Lower leg skin (tissue), 3 donors: ENCODE data around the gene DCAF17.

ENCODE experiments used
- CTCF ChIP-seq, 3 donors: fragments of 450-650 bp; IDR thresholded peaks; one replicate each; pipeline ENCODE4 v1.5.1; 2016; ENCODE audit warnings: antibody characterized with exemption in 3 of 3, mild to moderate bottlenecking in 3 of 3, moderate library complexity in 2 of 3
- POLR2A ChIP-seq, 2 donors: fragments of 450-650 bp; IDR thresholded peaks; one replicate each; pipeline ENCODE4 v1.6.1; 2016 to 2017; ENCODE audit warnings: antibody characterized with exemption in 2 of 2, mild to moderate bottlenecking in 1 of 2, moderate library complexity in 1 of 2

GRCh38 chr2:171416009-171416926 lies 17.8 kb upstream of the DCAF17 start:
- TF ChIP-seq CTCF (IDR thresholded peaks at IDR 0.05) (peak in 1 of 3 donors; percentile 78), POLR2A (IDR thresholded peaks at IDR 0.05) (no peak)
